Adrenal gland (tissue), 5 donors: ENCODE results near the gene TYRO3.

Experiments
- POLR2A ChIP-seq, 2 donors: fragments of 450-650 bp; IDR thresholded peaks; one replicate each; pipeline ENCODE4 v1.6.1; 2017; ENCODE audit warnings: antibody characterized with exemption in 2 of 2, mild to moderate bottlenecking in 2 of 2, moderate library complexity in 1 of 2
- TF ChIP-seq, protein P1 (sequence below), 6 experiments: fragments of 450-650 bp in 4 of 6; fragments of 200-600 bp in 2 of 6; sonication (generic) in 1 of 6; IDR thresholded peaks; 1 replicate in 5 of 6; 2 replicates in 1 of 6; pipeline versions ENCODE4 v1.5.1 to v1.8.0; 2016 to 2021; ENCODE audit warnings: antibody characterized with exemption in 6 of 6, mild to moderate bottlenecking in 2 of 6, moderate library complexity in 1 of 6
- donor health status: DM: no; HTN: no; CAD: no.

DNA sequence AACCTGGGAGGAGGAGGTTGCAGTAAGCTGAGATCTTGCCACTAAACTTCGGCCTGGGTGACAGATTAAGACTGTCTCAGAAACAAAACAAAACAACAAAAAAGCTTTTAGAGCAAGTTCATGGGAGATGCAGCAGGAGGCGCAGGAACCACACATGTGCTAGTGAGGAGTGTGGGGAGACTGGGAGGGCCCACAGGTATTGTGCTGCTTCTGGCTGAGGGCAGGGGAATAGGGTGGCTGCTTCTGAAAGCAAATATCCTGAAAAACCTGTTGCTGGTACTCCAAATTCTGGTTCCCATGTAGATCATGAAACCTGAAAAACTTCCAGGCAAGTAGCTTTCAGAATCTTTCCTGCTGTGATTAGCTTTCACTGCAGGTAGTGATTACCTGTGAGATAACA, 22.1 kb downstream of the TYRO3 start:
- TF ChIP-seq, protein P1, sequence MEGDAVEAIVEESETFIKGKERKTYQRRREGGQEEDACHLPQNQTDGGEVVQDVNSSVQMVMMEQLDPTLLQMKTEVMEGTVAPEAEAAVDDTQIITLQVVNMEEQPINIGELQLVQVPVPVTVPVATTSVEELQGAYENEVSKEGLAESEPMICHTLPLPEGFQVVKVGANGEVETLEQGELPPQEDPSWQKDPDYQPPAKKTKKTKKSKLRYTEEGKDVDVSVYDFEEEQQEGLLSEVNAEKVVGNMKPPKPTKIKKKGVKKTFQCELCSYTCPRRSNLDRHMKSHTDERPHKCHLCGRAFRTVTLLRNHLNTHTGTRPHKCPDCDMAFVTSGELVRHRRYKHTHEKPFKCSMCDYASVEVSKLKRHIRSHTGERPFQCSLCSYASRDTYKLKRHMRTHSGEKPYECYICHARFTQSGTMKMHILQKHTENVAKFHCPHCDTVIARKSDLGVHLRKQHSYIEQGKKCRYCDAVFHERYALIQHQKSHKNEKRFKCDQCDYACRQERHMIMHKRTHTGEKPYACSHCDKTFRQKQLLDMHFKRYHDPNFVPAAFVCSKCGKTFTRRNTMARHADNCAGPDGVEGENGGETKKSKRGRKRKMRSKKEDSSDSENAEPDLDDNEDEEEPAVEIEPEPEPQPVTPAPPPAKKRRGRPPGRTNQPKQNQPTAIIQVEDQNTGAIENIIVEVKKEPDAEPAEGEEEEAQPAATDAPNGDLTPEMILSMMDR (IDR thresholded peaks at IDR 0.05), result no peak
- TF ChIP-seq POLR2A (IDR thresholded peaks at IDR 0.05), result no peak
